Measurements from ENCODE around the gene NACA2. TPM values are rescaled to one million over a fixed set of nuclear protein-coding genes. Genes with fewer than 3 reads are reported as not detected.

NACA2 gene
- not detected in 2 replicates for total RNA-seq

GRCh38 chr17:61591018-61591417 is at the start of gene NACA2:
Gene NACA2, minus strand, starts transcription at chr17:61591219. Its CDS starts 39 bp downstream, at chr17:61591180.

Other genes with a start within 250 kb of the NACA2 start
- 42.5 and 102 TPM in 2 replicates for gene TBX2, start 191.4 kb downstream of the NACA2 start, total RNA-seq
- gene TBX4, start 138.8 kb downstream of the NACA2 start, total RNA-seq, result not detected in 2 replicates

Measured in placental pericyte (primary cell).